ENCODE measurements around the gene ING5.
"Not testable (repeated sequence)": the region's sequence is repeated elsewhere in the genome, so short reads cannot be mapped to it uniquely, and the experiment has no call there.

Gene ING5

GRCh38 chr2:241742320-241742939 lies 40.6 kb downstream of the ING5 start:
- DNase-seq, result no peak

- DNase-seq, result not testable (repeated sequence)
Observed at GRCh38 chr2:241743008-241743407, 41.2 kb downstream of the ING5 start.

GRCh38 chr2:241743620-241744019 lies 41.8 kb downstream of the ING5 start:
- DNase-seq, result no peak

GRCh38 chr2:241744028-241744754 lies 42.4 kb downstream of the ING5 start:
- no peak for DNase-seq

DNA sequence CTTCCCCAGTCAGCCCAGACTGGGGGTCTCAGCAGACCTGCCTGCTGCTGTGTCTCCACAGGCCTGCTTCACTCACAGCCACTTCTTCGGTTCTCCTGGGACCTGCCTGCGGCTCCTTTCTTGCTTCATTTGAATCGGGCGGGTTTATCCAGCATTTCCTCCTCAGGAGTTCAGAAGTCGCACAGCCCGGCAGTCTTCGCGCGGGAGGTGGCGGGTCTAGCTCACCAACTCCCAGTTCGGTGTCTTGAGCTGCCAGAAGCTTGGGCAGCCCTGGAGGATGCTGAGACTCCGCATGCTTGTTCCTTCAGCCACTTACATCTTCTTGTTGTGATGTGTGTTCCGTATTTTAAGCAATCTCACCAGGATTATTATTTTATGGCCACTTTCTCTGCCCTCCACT lies 43.4 kb downstream of the ING5 start:
- DNase-seq, result no peak

DNA sequence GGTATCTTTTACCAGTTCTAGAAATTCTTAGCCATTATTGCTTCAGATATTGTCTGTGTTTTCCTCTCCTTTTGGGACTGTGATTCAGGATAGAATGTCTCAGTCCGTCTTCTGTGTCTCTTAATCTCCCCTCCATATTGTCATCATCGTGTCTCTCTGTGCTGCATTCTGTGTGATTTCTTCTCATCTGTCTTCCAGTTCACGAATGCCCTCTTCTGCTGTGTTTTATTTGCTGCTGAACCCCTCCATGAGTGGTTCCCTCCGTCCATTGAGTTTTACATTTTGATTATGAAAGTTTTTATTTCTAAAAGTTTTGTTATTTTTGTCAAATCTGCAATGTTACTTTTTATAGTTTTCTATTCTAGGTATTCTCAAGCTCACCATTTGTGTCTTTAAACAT lies 44.2 kb downstream of the ING5 start:
- no peak for DNase-seq

DNA sequence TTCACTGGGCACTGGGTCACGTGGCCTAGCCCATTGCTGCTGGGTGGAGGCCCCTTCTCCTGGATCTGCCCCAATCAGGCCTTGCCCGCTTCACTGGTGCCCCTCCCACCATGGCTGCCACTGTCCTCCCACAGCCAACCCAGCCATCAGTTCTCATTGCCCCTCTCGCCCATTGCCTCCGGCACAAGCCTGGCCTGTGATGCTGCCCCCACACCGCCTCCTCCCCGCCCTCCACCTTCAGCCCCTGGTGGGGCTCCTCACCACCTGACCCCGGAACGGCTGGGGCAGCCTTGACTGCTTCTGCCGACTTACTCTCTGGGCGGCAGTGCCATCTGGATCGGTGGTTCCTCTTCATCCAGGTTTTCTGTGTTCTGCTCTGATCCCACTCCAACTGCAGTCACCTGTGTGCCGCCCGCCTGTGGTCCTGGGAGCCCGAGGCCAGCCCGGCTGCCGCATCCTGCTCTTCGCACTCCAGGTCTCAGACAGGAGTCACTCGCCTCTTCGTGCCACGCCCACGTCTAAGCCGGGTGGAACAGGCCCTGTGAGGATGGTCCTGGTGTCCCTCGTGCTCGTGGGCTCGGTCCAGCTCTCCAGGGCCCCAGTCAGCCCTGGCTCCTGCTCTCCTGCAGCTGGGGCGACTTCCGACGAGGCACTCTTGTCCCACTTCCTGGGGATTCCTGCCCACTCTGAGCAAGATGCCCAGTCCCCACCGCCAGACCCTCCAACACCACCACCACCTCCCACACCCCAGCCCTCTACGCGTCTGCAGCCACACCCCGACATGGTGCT lies 46.8 kb downstream of the ING5 start:
- no peak for DNase-seq

DNA sequence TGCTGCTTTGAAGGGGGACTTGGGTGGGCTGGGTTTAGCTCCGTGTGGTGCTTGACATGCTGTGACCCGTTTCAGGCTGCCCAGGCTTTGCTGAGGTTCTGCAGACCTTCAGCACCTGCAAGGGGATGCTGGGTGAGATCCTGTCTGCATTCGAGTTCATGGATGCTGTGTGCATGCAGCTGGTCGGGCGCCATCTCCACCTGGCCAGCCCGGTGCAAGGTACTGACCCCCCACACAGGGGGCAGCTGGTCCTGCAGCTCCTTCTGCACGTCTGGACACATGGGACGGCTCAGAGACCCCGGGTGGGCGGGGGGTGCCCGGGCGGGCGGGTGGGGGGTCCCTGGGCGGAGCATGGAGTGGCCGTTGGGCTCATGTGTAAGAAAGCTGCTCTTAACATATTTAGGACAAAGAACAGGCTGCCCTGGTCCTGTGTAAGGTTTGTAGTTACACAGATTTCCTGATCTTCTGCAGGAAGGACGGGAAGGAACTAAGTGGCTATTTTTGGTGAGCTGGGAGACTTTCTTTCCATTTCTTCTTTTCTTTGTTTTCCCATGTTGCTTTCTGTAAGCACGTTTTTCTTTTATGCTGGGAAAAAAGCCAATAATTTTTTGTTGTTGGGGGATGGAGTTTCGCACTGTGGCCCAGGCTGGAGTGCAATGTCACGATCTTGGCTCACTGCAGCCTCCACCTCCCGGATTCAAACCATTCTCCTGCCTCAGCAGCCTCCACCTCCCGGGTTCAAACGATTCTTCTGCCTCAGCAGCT lies 48.4 kb downstream of the ING5 start:
- no peak for DNase-seq

DNA sequence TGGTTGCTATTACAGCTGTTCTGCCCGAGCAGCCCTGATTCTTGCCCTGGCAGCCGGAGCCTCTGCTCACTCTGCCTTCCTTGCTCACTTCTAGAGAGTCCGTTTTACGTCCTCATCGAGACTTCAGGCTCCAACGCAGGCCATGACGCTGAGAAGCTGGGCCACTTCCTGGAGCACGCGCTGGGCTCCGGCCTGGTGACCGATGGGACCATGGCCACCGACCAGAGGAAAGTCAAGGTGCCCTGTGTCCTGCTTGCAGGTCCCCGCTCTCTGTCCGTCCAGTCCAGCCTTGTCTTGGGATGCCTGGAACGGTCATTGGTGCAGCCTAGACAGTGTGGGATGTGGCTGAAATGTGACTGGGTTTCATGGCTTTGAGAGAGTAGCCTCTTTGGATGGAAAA lies 49.3 kb downstream of the ING5 start:
- no peak for DNase-seq

DNA sequence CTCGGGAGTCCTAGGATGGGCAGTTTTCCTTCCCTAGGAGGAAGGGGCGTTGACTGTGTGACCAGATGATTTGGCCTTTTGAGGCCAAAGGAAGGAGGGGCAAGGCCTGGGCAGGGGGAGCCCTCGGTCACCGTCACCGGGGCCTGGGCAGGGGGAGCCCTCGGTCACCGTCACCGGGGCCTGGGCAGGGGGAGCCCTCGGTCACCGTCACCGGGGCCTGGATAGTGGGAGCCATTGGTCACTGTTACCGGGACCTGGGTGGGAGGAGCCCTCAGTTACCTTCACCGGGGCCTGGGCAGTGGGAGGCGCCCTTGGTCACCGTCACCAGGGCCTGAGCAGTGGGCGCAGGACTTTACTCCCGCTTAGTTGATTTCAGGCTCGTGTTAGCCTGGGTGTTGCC lies 49.9 kb downstream of the ING5 start:
- DNase-seq, result no peak

DNA sequence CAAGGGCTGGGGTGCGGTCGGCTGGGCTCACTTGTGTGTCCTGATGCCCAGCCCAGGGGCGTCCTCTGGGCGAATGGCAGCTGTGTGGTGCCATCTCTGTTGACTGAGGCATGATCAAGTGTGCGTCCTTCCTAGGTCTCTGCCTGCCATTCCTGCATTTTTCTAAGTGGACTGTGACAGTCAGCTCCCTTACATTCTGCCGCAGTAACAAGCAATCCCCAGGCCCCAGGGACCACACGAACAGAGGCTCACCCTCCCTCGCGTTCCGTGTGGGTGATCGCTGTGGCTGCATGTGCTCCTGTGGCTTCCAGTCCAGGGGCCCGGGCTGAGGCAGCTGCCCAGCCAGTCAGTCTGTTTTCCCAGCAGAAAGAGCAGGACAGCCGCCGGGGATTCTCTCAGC lies 50.4 kb downstream of the ING5 start:
- DNase-seq, result no peak

DNA sequence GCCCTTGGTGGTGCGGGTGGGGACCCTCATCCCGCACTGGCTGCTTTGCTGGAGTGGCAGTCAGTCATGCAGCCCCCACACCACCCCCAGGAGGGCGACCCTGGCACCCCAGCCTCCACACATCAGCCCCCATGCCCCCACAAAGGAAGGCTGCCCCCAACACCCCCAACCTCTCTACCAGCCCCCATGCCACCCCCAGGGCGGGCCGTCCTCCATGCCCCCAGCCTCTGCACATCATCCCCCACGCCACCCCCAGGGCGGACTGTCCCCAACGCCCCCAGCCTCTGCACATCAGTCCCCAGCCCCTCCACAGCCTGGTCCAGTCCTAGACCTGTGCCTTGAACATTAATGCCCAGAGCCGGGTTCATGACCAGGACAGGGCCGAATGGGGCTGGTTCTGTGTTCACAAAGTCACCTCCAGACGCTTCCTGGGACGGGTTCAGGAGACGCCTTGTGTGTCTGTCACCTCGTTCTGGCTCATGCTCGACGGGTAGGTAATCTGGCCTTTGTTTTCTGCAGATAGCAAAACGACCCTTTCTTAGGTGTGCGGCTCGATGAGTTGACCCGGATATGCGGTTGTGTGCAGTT lies 50.9 kb downstream of the ING5 start:
- DNase-seq, result no peak

- no peak for DNase-seq
Observed at GRCh38 chr2:241753493-241753892, 51.7 kb downstream of the ING5 start.

GRCh38 chr2:241754042-241754441 lies 52.2 kb downstream of the ING5 start:
- no peak for DNase-seq

GRCh38 chr2:241755166-241755565 lies 53.3 kb downstream of the ING5 start:
- DNase-seq, result no peak

GRCh38 chr2:241755777-241756176 lies 53.9 kb downstream of the ING5 start:
- DNase-seq, result no peak

DNA sequence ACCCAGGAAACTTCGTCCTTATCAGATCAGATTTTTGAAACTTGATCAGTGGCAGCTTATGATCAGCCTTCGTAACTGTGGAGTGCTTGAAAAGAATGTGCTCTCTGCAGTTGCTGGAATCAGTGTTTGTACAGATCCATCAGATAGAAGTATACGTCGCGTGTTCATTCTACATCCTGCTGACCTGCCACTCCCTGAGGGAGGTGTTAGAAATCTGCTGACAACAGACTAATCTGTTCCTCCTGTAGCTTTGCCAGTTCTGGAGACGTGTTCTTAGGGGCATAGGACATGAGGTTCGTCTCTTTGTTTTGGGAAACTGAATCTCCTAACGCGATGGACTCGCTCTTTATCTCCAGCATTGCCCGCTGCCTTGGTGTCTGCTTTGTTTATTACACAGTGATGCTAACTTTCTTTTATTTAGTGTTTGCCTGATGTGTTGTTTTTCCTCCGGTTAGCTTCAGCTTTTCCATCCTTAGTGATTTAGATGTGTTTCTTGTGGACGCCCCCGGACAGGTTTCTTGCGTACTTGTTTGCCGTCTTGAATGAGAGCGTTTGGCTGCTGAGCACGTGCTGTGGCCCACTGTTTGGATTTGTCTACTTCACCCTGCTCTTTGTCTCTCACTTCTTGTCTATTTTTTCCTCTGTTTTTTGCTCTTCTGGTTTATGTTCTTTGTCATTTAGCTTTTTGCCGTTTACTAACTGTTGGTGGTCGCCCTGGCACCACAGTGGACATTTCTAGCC lies 57.4 kb downstream of the ING5 start:
- no peak for DNase-seq

DNA sequence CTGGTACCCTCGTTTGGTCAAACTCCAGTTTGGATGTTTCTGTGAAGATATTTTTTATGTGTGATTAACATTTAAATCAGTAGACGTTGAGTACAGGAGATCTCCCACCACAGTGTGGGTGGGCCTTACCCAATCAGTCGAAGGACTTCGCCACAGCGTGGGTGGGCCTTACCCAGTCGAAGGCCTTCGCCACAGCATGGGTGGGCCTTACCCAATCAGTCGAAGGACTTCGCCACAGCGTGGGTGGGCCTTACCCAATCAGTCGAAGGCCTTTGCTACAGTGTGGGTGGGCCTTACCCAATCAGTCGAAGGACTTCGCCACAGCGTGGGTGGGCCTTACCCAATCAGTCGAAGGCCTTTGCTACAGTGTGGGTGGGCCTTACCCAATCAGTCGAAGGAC lies 58.1 kb downstream of the ING5 start:
- not testable (repeated sequence) for DNase-seq

GRCh38 chr2:241760301-241760771 lies 58.5 kb downstream of the ING5 start:
- DNase-seq, result no peak

GRCh38 chr2:241762321-241762932 lies 60.6 kb downstream of the ING5 start:
- peak; percentile 36 for DNase-seq

GRCh38 chr2:241762933-241763369 lies 61.1 kb downstream of the ING5 start:
- DNase-seq, result peak; percentile 83
